ENCODE measurements around the gene DLG3.

DNA sequence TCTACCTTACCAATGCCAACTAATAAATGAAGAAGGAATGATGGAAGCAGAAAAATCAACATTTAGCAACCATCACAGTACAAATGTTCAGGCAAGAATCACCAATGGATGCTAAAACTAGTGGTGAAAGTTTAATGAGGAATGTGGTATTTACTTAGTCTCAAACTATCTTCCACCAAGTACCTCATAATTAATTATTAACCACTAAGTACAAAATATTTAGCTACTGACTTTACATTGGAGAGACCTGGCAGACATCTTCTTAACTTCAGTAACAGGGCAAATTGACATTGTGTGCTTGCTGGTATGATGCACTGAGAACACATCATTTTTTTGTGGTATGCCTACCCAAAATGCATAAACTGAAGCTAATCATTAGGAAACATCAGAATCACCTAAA lies 82.4 kb downstream of the DLG3 start:
- TF ChIP-seq, protein P1, sequence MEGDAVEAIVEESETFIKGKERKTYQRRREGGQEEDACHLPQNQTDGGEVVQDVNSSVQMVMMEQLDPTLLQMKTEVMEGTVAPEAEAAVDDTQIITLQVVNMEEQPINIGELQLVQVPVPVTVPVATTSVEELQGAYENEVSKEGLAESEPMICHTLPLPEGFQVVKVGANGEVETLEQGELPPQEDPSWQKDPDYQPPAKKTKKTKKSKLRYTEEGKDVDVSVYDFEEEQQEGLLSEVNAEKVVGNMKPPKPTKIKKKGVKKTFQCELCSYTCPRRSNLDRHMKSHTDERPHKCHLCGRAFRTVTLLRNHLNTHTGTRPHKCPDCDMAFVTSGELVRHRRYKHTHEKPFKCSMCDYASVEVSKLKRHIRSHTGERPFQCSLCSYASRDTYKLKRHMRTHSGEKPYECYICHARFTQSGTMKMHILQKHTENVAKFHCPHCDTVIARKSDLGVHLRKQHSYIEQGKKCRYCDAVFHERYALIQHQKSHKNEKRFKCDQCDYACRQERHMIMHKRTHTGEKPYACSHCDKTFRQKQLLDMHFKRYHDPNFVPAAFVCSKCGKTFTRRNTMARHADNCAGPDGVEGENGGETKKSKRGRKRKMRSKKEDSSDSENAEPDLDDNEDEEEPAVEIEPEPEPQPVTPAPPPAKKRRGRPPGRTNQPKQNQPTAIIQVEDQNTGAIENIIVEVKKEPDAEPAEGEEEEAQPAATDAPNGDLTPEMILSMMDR (IDR thresholded peaks at IDR 0.05; ENCODE audit: low read length), result no peak
- no peak for TF ChIP-seq EZH2 (IDR thresholded peaks at IDR 0.05; ENCODE audit: borderline replicate concordance, low read length)
